CD14-positive monocyte (primary cell): Measurements from ENCODE around the gene LRRN2. TPM values are rescaled to one million over a fixed set of nuclear protein-coding genes. Genes with fewer than 3 reads are reported as not detected.
A peak's percentile ranks its signal among the peaks of the same experiment; 100 is the strongest.

Source experiments
- DNase-seq, 3 donors: peaks; one replicate each; pipeline ENCODE4 v3.0.0-alpha.2; 2011 to 2022
- H2AFZ ChIP-seq: 2 replicates; pipeline ENCODE4 v1.6.0; 2012; ENCODE audit warnings: mild to moderate bottlenecking, low read depth, low read length, inconsistent platforms; ENCODE audit not compliant: insufficient read depth, poor library complexity, severe bottlenecking
- H3K27ac ChIP-seq, 2 donors: 1 replicate in 1 of 2; 2 replicates in 1 of 2; pipeline ENCODE4 v1.5.1; 2012 to 2013; ENCODE audit warnings: low read length in 2 of 2, control low read depth in 1 of 2, inconsistent platforms in 1 of 2, low read depth in 1 of 2, mild to moderate bottlenecking in 1 of 2
- H3K27me3 ChIP-seq, 2 donors: one replicate each; pipeline versions ENCODE4 v1.6.0 to v1.6.1; 2011 to 2013; ENCODE audit warnings: low read length in 2 of 2; ENCODE audit not compliant: control insufficient read depth in 2 of 2, insufficient read depth in 2 of 2
- H3K36me3 ChIP-seq, 2 donors: replicated peaks in 1 of 2; 1 replicate in 1 of 2; 2 replicates in 1 of 2; pipeline versions ENCODE4 v1.5.1 to v1.6.1; 2012 to 2013; ENCODE audit warnings: low read length in 2 of 2, control low read depth in 1 of 2, inconsistent platforms in 1 of 2, mild to moderate bottlenecking in 1 of 2; ENCODE audit not compliant: insufficient read depth in 2 of 2, control insufficient read depth in 1 of 2
- H3K4me1 ChIP-seq, 2 donors: 1 replicate in 1 of 2; 2 replicates in 1 of 2; pipeline versions ENCODE4 v1.5.1 to v1.6.1; 2012 to 2013; ENCODE audit warnings: low read length in 2 of 2, control low read depth in 1 of 2, inconsistent platforms in 1 of 2, mild to moderate bottlenecking in 1 of 2, moderate library complexity in 1 of 2; ENCODE audit not compliant: insufficient read depth in 2 of 2, control insufficient read depth in 1 of 2
- H3K4me2 ChIP-seq: replicated peaks from 2 replicates; pipeline ENCODE3; 2012; ENCODE audit warnings: low read length, moderate library complexity, mild to moderate bottlenecking; ENCODE audit not compliant: poor library complexity, severe bottlenecking; ENCODE audit errors: extremely low read depth
- H3K4me3 ChIP-seq, 3 experiments: fragments of 200-600 bp in 1 of 3; sonication (generic) in 1 of 3; replicated peaks in 1 of 3; 1 replicate in 2 of 3; 2 replicates in 1 of 3; pipeline ENCODE4 v1.5.1; 2011 to 2013; ENCODE audit warnings: low read length in 3 of 3, mild to moderate bottlenecking in 3 of 3, control low read depth in 2 of 3, low read depth in 2 of 3, inconsistent platforms in 1 of 3, moderate library complexity in 1 of 3
- H3K79me2 ChIP-seq: 2 replicates; pipeline ENCODE4 v1.6.0; 2012; ENCODE audit warnings: mild to moderate bottlenecking, control low read depth, inconsistent platforms, low read length, moderate library complexity; ENCODE audit not compliant: insufficient read depth
- H3K9ac ChIP-seq: 2 replicates; pipeline ENCODE4 v1.6.0; 2017; ENCODE audit warnings: low read length, mild to moderate bottlenecking; ENCODE audit not compliant: insufficient read depth, poor library complexity, severe bottlenecking
- H3K9me3 ChIP-seq, 2 donors: replicated peaks in 1 of 2; 1 replicate in 1 of 2; 2 replicates in 1 of 2; pipeline versions ENCODE4 v1.5.1 to v1.6.1; 2012 to 2013; ENCODE audit warnings: low read length in 2 of 2, control low read depth in 1 of 2; ENCODE audit not compliant: control insufficient read depth in 1 of 2, insufficient read depth in 1 of 2
- H4K20me1 ChIP-seq: 2 replicates; pipeline ENCODE4 v1.6.0; 2012; ENCODE audit warnings: mild to moderate bottlenecking, low read length, control low read depth, moderate library complexity; ENCODE audit not compliant: insufficient read depth
- H3K27ac Mint-ChIP-seq, 7 donors: one replicate each; pipeline ENCODE4 v1.8.0; 2020; ENCODE audit warnings: mild to moderate bottlenecking in 7 of 7, mixed read lengths in 7 of 7, moderate library complexity in 6 of 7, inconsistent platforms in 2 of 7
- H3K27me3 Mint-ChIP-seq, 3 donors: one replicate each; pipeline ENCODE4 v1.8.0; 2021 to 2022; ENCODE audit warnings: low read depth in 3 of 3, mild to moderate bottlenecking in 3 of 3, mixed read lengths in 3 of 3, moderate library complexity in 3 of 3, inconsistent platforms in 1 of 3
- H3K36me3 Mint-ChIP-seq, 2 donors: one replicate each; pipeline ENCODE4 v1.8.0; 2020; ENCODE audit warnings: mixed read lengths in 2 of 2, inconsistent platforms in 1 of 2, mild to moderate bottlenecking in 1 of 2
- H3K4me1 Mint-ChIP-seq: one replicate; pipeline ENCODE4 v1.8.0; 2020; ENCODE audit warnings: mild to moderate bottlenecking, mixed read lengths
- H3K4me3 Mint-ChIP-seq, 2 donors: one replicate each; pipeline ENCODE4 v1.8.0; 2020; ENCODE audit warnings: mild to moderate bottlenecking in 2 of 2, mixed read lengths in 2 of 2, moderate library complexity in 1 of 2
- H3K9me3 Mint-ChIP-seq, 7 donors: one replicate each; pipeline ENCODE4 v1.8.0; 2020 to 2022; ENCODE audit warnings: mixed read lengths in 7 of 7, mild to moderate bottlenecking in 6 of 7, moderate library complexity in 6 of 7, inconsistent platforms in 2 of 7
- CTCF ChIP-seq: fragments of 200-600 bp; IDR thresholded peaks from one replicate; pipeline ENCODE4 v1.8.0; 2022; ENCODE audit warnings: antibody characterized with exemption, mild to moderate bottlenecking
- WGBS: methylation state at CpG from one replicate; pipeline ENCODE4 v1.1.5; 2013; ENCODE audit warnings: missing lambda C conversion rate; ENCODE audit not compliant: insufficient coverage; 5-methylcytosine and 5-hydroxymethylcytosine counted together
- intact Hi-C, 2 donors: fragments of 100-400 bp; cut with micrococcal nuclease; formaldehyde crosslinking; loops; one replicate each; pipeline versions ENCODE4 v1.15.0 to v1.15.1; 2023
- polyA plus RNA-seq, 3 donors: library from polyadenylated mRNA; depleted of rRNA in 1 of 3; unstranded in 2 of 3; stranded (reverse) in 1 of 3; fragments of 300-500 nt in 2 of 3; fragments of >200 nt in 1 of 3; fragmentation: Illumina TruSeq in 2 of 3; gene quantifications; 1 replicate in 2 of 3; 2 replicates in 1 of 3; pipeline ENCODE4 v1.2.3, GENCODE V29; 2012 to 2021

Gene LRRN2
- polyA plus RNA-seq, 3 donors: not detected

GRCh38 chr1:204575221-204576190, 110.0 kb downstream of the LRRN2 start:
- Mint-ChIP-seq H3K4me1 (peaks cover 32% of the 10 kb centered on the region), H3K4me3 (no peak overlapping the region), H3K36me3 (peaks cover 49 to 73% of the 10 kb centered on the region in 2 donors), H3K27me3 (peaks cover 0 to 3% (median 0%) of the 10 kb centered on the region in 3 donors), H3K9me3 (peaks cover 0 to 2% (median 0%) of the 10 kb centered on the region in 7 donors), H3K27ac (peak overlapping the region in 2 of 7 donors; percentile 26 to 84)
- TF ChIP-seq CTCF: no peak
- Histone ChIP-seq H3K9ac (no peak overlapping the region), H3K4me2 (no peak overlapping the region), H4K20me1 (no peaks in the 10 kb centered on the region), H3K4me1 (peaks cover 9 to 18% of the 10 kb centered on the region in 2 donors), H3K27ac (no peak overlapping the region), H3K36me3 (peaks cover 22 to 51% of the 10 kb centered on the region in 2 donors), H2AFZ (no peak overlapping the region), H3K9me3 (no peaks in the 10 kb centered on the region), H3K79me2 (no peaks in the 10 kb centered on the region), H3K27me3 (no peaks in the 10 kb centered on the region), H3K4me3 (no peak overlapping the region)
- no peak for DNase-seq
- WGBS: 100% methylated on average over 5 of the region's 13 CpGs
- intact Hi-C loops: no loop called here

- H3K4me1 Mint-ChIP-seq: peaks cover 31% of the 10 kb centered on the region
- H3K9ac ChIP-seq: no peak overlapping the region
- no peak overlapping the region for H3K4me3 Mint-ChIP-seq
- intact Hi-C loops: no loop called here
- TF ChIP-seq CTCF: no peak
- H3K27me3 ChIP-seq: no peaks in the 10 kb centered on the region
- H3K27ac ChIP-seq: no peak overlapping the region
- peaks cover 21 to 51% of the 10 kb centered on the region in 2 donors for H3K36me3 ChIP-seq
- no peak overlapping the region for H2AFZ ChIP-seq
- no peak overlapping the region for H3K4me2 ChIP-seq
- no peaks in the 10 kb centered on the region for H3K9me3 ChIP-seq
- no peak overlapping the region for H3K27ac Mint-ChIP-seq
- no peak for DNase-seq
- H3K9me3 Mint-ChIP-seq: peaks cover 0 to 2% (median 0%) of the 10 kb centered on the region in 7 donors
- H3K27me3 Mint-ChIP-seq: peaks cover 0 to 3% (median 0%) of the 10 kb centered on the region in 3 donors
- peaks cover 50 to 73% of the 10 kb centered on the region in 2 donors for H3K36me3 Mint-ChIP-seq
- H3K79me2 ChIP-seq: no peaks in the 10 kb centered on the region
- H3K4me3 ChIP-seq: no peak overlapping the region
- H3K4me1 ChIP-seq: peaks cover 9 to 18% of the 10 kb centered on the region in 2 donors
- whole genome bisulfite sequencing: 93% methylated on average over 3 of the region's 3 CpGs
- no peaks in the 10 kb centered on the region for H4K20me1 ChIP-seq
Observed at GRCh38 chr1:204574865-204575163, 110.7 kb downstream of the LRRN2 start.
